NCI-H226 (cell line): ENCODE data around the gene ARHGEF7.

ENCODE experiments used
- DNase-seq: peaks from one replicate; pipeline ENCODE4 v3.0.0-alpha.2; 2015

The ARHGEF7 gene

DNA sequence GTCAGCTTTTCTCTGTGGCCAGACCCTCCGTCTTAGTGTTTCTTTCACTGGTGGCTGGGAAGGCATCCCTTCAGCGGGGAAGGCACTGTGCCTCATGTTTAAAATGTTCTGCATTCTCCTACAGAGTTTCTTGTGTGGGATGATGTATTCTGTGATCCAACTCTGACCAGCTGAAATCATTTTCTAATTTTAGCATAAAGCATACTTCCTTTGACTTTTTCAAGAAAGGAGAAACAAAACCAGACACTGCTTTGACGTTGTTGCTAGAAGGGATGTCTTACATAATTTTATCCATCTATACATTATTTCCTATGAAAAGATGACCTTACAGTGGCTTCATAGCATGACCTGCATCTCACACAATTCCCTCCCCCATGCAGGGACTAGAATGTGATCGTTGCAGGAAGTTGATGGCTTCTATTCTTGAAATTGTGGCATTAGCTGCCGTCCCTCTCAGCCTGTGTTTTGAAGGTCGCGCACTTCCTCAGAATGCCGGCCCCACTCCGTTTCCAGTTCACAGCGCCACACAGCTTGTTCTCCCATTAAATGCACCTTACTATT lies 166.7 kb downstream of the ARHGEF7 start:
- DNase-seq = no peak

DNA sequence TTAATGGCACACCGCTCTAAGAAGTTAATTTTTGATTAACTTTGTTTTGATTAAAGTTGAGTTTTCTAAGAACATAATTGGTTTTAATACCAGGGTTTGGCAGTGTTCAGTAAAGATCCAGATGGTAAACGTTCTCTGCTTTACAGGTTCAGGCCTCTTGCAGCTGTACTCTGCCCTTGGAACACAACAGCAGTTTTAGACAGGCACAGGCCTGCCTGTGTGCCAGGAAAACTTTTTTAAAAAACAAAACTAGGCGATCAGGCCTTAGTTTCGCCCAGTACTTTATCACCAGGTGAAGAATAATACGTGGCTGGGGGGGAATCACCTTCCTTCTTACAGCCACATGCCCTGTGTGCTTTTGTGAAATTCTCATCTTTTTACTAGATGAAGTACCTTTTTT lies 167.3 kb downstream of the ARHGEF7 start:
- DNase-seq = no peak

DNA sequence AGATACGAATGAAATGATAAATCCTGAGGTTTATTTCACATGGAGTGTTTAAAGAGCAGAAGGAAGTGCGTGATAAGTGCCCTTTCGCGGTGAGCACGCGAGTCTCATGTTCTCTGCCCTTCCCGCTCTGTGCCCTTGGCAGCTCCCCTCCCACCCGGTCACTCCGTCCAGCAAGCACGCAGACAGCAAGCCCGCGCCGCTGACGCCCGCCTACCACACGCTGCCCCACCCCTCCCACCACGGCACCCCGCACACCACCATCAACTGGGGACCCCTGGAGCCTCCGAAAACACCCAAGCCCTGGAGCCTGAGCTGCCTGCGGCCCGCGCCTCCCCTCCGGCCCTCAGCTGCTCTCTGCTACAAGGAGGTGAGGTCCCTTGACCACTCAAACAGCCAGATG lies 167.9 kb downstream of the ARHGEF7 start:
- no peak for DNase-seq

DNA sequence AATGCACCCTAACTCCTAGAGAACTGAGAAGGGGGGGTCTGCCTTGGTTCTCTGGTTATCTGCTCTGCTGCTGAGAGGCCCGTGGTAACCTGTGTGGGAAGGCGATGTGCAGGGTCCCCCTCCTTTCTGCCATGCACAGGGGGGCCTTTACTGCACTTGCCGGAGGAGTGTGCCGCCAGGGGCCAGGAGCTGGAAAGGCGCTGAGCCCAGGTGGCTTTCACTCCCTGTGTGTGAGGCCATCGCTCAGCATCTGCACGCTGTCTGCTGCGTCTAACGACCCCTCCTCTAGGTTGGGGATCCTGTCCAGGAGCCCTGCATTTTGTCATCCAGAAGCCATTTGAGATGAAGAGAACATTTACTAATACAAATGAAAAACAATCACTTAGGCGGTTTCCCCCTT lies 168.3 kb downstream of the ARHGEF7 start:
- no peak for DNase-seq

DNA sequence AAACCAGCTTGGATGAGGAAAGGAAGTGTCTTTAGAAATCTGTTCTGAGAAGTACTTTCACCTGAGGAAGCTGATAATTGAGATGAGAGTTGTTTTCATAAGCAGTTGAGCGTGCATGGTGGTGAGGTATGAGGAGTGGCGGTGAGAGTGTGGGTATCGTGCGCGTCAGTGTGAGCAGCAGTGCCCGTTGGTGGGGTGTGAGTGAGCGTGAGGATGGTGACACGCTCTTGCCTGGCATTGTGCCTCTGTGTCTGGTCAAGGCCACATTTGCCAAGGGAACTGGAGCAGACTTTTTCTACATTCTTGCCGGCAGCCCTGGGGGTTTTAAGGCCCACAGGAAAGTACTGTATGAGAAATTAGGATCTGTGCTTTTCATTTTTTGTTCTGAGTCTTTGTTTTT lies 168.9 kb downstream of the ARHGEF7 start:
- DNase-seq = no peak

DNA sequence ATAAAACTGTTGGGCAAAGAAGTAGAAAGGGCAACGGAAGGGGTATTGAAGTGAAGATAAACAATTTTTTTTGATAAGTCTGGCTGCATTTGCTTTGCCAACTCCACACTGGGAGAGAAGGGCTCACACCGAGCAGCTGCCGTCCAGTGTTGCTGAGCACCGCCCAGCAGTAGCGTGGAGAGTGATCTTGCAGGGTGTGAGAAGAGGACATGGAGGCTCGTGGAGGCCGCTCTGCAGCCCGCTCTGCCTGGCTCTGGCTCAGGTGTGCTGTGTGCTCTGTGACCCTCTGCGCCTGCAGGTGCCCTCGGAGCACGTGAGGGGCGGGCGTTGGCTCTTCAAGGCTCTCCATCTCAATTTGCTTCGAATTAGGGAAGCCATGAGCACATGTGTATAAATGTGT lies 169.5 kb downstream of the ARHGEF7 start:
- DNase-seq = no peak

DNA sequence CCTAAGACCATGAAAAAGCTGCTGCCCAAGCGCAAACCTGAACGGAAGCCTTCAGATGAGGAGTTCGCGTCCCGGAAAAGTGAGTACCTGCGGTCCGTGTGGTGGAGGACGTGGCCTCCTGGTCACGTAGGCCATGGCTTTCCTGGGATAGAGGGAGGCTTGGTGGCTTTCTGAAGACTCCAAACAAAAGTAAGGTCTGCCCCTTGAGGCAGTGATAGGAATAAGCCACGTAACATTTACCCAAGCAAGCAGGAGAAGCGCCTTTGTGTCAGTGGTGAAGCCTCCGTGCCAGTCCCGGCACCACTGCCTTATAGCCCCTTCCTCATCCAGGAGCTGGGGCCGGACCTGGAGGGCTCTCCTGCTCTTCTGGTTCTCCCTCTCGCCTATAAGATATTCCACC lies 171.1 kb downstream of the ARHGEF7 start:
- no peak for DNase-seq

DNA sequence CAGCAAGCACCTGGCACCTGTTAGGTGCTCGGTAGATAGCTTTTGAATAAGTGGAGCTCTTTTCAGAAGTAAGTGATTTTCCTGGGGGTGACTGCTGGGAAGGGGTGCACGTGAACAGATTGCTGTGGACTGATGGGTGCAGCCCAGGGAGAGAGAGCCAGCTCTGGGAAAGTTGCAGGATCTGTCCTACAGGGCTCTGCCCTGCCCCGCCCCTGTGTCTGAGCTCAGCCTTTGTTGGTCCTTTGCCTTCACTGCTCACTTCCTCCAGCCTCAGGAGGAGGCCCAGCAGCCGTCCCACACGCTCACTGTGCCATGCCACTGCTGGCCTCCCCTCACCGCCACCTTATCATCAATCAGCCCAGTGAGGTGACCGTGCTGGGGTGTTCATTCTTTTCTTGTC lies 171.6 kb downstream of the ARHGEF7 start:
- no peak for DNase-seq

DNA sequence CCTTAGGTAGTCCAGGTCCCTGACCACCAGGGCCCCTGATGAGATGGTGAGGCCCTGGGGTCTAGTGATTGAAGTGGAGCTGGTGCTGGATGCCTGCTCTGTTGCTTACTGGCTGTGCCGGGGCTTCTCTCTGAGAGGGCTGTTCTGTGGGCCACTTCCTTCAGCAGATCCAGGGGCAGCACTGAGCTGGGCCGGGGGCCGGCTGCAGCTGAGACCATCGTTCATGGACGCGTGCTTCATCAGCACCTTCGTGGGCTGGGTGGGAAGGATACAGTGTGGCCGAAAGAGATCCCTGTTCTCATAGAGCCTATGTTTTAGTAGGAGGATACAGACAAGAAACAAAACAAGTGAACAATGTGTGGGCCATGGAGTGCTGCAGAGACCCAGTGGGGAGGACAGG lies 172.1 kb downstream of the ARHGEF7 start:
- no peak for DNase-seq

DNA sequence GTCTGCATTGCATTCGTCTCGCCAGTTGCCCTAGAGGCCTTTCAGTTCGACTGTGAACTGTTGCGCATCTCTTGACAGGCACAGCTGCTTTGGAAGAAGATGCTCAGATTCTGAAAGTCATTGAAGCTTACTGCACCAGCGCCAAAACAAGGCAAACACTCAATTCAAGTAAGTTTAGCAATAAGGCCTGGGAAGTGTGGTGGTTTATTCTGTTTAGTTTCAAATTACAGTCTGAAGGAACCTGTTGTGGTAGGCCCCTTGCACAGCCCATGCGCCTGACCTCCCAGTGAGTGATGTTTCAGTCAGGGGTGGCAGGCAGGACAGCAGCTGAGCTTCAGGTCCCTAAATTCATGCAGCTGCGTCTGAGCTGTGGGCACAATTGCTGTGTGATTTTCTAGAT lies 173.2 kb downstream of the ARHGEF7 start:
- no peak for DNase-seq

DNA sequence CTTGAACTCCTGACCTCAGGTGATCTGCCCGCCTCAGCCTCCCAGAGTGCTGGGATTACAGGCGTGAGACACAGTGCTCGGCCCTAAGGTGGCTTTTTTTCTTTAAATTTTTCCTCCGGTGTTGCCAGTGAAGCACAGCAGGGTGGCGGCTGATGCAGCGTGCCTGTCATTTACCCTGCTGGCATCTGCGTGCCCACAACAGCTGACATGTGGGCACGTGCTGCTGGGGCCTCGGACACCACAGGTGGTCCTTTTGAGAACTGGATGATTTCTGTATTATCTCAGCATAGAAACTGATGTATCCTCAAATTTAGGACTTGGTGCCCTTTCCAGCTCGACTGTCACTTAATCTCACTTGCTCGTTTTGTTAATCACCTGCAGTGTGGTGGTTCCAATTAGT lies 174.1 kb downstream of the ARHGEF7 start:
- no peak for DNase-seq

DNA sequence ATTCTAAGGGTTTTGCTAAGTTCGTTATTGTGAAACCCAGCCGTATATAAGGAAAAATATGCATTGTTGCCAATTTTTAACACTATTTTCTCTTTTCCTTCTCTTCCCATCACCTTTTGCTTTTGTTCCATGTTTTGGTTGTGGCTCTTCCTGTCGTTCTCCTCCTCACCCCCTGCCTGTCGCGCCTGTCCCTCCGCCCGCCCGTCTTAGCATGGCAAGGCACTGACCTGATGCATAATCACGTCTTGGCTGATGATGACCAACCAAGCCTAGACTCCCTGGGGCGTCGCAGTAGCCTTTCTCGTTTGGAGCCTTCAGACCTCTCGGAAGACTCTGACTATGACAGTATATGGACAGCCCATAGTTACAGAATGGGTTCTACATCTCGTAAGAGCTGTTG lies 176.8 kb downstream of the ARHGEF7 start:
- no peak for DNase-seq

DNA sequence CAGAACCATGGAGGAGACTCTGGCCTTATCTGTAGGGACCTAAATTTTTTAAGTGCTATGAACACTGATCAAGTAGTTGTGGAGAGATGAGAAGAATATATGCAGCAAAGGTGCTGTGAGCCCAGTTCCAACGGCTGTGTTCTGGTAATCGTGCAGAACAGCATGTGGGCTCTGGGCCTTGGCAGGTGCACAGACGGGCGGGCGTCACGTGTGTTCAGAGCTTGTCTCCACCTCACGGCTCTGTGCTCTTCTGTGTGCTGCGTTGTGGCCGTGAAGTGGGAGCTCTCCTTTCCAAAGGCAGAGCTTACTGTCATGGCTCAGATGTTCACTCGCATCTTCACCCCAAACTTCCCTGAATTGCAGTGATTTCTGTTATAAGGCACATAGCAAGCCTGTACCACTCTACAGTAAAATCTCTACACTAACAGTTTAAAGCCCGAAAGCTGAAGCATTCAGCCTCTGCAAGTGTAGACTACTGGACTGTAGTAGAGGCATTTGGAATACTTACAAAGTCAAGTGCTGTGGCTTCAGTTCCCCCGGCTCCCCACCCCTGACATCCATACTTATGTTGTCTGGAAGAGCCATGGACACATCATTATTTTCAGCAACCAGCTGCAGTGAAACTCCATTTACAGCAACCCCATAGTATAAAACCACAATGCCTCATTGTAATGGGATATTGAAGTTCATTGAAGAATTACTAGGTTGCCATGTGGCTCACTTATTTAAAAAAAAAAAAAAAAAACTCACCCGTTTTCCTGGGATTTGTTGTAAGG lies 177.8 kb downstream of the ARHGEF7 start:
- no peak for DNase-seq

DNA sequence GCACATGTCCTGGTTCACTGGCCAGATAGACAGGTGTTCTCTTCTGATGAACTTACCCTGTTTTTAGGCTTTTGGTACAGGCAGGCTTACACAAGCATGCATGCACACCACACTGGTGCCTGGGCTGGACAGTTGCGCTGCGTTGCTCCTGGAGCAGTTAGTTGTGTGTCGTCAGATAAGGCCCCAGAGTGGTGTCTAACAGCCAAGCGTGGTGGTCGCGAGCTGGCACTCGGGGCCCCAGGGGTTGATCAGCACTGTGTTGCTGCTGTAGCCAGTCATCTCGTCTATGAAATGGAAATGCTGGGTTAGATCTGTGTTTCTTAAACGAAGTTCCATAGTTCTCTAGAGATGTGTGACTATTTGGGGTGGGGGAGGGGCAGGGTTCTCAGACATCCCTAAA lies 180.8 kb downstream of the ARHGEF7 start:
- no peak for DNase-seq

DNA sequence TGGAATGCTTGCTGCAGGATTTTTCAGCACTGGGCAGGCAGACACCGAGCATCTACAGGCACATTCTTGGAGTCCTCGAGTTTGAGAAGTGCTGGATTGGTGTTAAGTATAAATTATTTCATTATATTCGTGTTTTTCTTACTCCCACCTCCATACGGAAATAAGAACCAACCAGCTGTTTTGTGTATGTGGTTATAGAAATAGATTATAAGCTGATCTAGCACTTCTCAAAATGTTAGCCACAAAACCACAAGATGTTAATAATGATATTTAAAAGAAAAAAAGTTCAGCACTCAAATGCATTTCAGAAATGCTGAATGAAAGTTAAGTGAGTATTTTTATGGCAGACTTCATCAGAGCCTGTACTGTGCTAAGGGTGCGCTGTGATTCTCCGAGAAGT lies 181.3 kb downstream of the ARHGEF7 start:
- DNase-seq = no peak

DNA sequence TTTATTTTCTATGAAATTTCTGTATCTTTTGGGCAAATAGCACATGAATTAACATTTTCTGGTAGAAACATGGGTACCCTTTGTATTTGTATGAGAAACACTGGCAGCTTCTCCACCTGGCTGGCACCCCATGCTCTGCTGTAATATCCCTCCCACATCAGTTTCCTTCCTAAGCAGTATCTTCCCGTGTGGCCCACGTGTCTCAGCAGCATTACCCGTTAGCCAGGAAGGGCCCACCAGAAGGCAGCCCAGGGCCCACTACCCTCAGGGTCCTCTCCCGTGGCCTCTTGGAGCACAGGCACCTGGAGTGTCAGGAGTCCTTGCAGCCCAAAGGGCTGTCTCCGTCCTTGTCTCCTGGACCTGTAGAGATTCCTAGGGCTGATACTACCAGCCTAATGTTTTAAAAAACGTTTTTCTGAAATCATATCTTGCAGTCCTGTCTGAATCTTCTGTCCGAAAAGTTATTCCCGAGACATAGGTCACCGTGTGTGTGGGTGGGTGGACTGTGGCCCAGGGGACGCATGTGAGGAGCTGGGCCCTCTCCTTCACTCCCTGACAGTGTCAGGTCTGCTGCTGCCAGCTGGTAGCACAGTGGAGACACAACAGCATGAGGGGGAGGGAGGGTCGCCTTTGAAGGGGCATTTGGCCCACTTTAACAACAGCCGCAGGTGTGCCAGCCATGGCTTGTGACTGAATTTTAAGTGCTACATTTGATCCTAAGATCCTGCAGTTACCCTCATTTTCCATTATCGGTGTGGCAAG lies 183.3 kb downstream of the ARHGEF7 start:
- no peak for DNase-seq

DNA sequence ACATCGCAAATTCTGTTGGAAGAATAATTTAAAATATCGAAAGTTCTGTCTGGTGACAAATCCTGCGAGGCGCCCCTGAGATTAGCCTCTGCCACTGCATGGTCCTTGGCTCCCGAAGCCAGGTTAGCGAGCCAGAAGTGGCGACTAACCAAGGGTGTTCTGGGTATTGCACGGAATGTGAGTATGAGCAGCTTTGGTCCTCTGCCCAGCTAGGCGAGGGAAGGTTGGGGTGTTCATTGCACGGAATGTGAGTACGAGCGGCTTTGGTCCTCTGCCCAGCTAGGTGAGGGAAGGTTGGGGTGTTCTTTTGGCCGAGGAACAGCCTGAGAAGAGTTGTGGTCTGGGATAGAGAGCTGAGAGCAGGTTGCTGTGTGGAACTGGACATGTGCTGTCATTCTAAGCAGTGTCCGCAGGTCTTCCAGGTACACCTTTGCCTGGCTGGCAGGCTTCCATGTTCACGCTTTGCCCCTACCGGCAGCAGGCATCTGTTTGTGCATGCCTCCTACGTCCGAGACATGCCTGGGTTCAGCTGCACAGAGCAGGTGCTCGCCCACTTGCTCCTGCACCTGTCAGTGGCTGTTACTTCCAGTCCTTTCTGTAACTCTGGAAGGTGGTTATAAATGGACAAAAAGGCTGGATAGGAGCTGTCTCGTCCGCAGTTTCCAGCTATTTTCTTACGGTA lies 187.1 kb downstream of the ARHGEF7 start:
- no peak for DNase-seq

DNA sequence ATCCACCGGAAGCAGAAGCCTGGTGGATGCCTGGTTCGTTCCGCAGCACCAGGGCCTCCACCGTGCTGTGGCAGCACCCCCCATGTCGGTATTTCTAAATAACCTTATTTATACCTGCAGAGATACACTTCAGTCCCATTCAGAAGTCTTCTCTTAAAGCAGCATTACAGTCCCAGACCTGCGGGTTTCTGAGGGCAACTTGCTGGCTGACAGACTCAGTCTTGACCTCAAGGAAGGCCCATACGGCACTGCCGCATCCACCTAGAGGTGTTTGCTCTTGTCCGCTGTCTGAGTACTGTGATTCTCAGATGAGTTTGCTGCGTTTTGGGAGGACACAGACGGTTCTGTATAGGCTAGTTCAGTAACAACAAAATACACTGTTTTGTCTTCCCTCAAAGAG lies 188.4 kb downstream of the ARHGEF7 start:
- no peak for DNase-seq

DNA sequence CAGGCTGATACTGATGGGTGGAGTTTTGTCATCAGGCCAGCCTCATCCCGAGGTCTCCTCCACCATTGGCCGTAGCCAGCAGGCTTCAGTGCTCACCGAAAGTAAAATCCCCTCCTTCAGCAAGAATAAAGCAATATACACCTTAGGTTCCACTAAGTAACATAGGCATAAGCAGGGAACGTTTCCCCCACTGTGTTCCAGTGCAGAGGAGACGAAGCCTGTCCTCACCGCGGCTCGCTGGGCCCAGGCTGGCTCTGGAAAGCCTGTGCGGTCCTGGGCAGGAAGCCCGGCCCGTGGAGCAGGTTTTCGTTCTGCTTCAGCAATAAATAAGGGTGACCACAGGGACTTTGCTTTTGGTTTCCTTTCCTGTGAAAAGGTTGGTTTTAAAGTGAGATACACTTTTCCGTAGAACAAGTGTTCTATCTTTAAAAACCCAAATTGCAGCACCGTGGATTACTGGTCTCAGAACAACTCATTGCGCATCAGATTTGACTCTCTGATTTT lies 189.0 kb downstream of the ARHGEF7 start:
- no peak for DNase-seq

DNA sequence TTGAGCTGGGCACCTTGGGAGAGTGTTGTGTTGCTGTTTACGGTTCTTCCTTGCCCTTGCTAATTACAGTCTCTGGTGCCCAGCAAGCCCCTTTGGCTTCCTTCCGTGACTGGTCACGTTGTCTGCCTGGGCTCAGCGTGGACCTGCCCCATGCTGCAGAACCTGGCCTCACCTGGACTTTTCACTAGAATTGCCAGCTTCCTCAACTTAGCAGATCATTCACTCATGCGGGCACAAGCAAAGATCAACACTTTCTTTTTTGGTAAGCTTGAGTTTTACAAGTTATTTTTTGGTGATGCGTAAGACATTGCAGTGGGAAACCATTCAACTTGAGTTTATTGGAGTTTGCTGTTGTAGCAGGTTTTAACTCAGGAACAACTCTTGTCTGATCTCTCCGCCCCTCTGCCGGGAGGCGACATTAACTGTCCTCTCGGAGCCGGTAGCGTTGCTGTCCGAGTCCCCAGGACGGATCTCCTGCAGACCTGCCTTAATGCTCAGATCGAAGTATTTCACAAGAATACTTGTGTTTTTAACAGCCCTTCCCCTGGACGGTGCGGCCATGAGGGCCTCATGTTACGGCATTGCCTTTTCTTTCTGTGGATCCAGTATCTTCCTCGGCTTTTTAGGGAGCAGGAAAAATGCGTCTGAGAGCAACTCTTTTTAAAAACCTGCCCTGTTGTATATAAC lies 189.6 kb downstream of the ARHGEF7 start:
- DNase-seq = no peak

DNA sequence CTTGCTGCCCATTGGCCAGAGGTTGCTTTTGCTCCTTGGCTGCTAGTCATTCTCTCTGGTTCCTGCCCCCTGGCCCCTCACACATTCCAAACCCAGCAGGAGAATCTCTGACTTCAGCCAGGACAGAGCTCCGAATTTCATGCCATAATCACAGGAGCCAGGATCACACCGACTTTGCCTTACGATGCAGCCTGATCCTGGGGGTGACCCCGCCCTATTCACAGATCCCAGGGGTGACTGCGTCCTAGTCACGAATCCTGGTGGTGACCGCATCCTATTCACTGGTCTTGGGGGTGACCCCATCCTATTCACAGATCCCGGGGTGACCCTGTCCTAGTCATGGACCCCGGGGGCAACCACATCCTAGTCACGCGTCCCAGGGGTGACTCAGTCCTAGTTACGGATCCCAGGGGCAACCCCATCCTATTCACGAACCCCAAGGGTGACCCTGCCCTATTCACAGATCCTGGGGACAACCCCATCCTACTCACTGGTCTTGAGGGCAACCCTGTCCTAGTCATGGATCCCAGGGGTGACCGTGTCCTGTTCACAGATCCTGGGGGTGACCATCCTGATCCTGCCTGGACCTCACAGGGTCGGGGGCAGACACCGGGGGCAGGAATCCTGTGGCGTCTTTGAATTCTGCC lies 198.0 kb downstream of the ARHGEF7 start:
- no peak for DNase-seq

DNA sequence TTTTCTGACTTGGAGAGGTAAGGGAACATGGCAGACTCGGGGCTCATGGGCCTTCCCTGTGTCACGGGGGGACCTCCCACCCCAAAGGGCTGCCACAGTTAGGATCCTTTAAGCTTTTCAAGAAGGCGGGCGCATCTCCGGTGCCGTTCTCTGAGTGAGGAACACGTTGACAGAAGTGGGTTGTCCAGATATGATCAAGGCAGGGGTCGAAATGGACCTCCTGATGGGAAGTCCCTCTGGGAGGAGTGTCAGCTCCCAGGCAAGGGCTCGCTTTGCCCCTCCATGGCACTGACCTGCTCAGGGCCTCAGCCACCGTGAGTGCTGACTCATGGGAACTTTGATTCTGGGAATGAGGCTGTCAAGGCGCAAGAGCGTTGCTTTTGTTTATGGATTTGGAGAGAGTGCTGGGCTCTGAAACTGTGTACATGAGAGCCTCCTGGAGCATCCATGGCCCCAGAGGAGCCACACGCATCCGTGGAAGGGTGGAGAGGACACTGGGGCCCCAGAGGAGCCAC lies 198.9 kb downstream of the ARHGEF7 start:
- DNase-seq = no peak
